K562 (cell line): ENCODE results near the gene FOXO3. TPM values are rescaled to one million over a fixed set of nuclear protein-coding genes. Genes with fewer than 3 reads are reported as not detected.

Experiments used
- ARHGAP35 ChIP-seq: fragments of 450-650 bp; IDR thresholded peaks from 2 replicates; pipeline ENCODE4 v1.6.1; 2018; ENCODE audit not compliant: partially characterized antibody
- ASH1L ChIP-seq: fragments of 450-650 bp; IDR thresholded peaks from 2 replicates; pipeline ENCODE4 v1.6.1; 2018; ENCODE audit warnings: borderline replicate concordance, mild to moderate bottlenecking, low read depth; ENCODE audit not compliant: partially characterized antibody
- BRD4 ChIP-seq: fragments of 200-600 bp; sonication (generic); IDR thresholded peaks from 2 replicates; pipeline ENCODE4 v1.6.1; 2017; ENCODE audit warnings: inconsistent platforms
- CXXC5 ChIP-seq: fragments of 250-450 bp; sonication (Bioruptor Pico); IDR thresholded peaks from 2 replicates; pipeline ENCODE4 v1.8.0; 2022; ENCODE audit warnings: inconsistent platforms, mild to moderate bottlenecking, moderate library complexity
- E2F8 ChIP-seq: fragments of 450-650 bp; IDR thresholded peaks from 2 replicates; pipeline ENCODE4 v1.7.1; 2018; ENCODE audit warnings: mild to moderate bottlenecking, low read depth; ENCODE audit not compliant: partially characterized antibody
- FIP1L1 ChIP-seq: fragments of 200-400 bp; formaldehyde crosslinking; IDR thresholded peaks from 2 replicates; pipeline ENCODE4 v1.6.1; 2018; ENCODE audit warnings: mild to moderate bottlenecking, low read depth, low read length; ENCODE audit not compliant: poor library complexity, severe bottlenecking
- FOXJ2 ChIP-seq: fragments of 200-800 bp; sonication (Bioruptor generic); IDR thresholded peaks from 2 replicates; pipeline ENCODE4 v1.6.1; 2016; ENCODE audit warnings: missing genetic modification characterization, missing compliant biosample characterization
- GTF2A2 ChIP-seq: IDR thresholded peaks from 2 replicates; pipeline ENCODE4 v1.6.1; 2016; ENCODE audit warnings: mild to moderate bottlenecking, missing genetic modification characterization, missing compliant biosample characterization
- HDAC1 ChIP-seq, 2 experiments: fragments of 450-650 bp; IDR thresholded peaks; 2 replicates each; pipeline ENCODE4 v1.6.1; 2016 to 2017; ENCODE audit warnings: inconsistent platforms in 1 of 2, mild to moderate bottlenecking in 1 of 2, moderate library complexity in 1 of 2
- MTA1 ChIP-seq: fragments of 450-650 bp; IDR thresholded peaks from 2 replicates; pipeline ENCODE4 v1.6.1; 2017; ENCODE audit warnings: borderline replicate concordance
- NFATC3 ChIP-seq: fragments of 450-650 bp; IDR thresholded peaks from 2 replicates; pipeline ENCODE4 v1.6.1; 2017; ENCODE audit warnings: mild to moderate bottlenecking
- SMARCB1 ChIP-seq: IDR thresholded peaks from 2 replicates; pipeline ENCODE4 v1.6.1; 2011; ENCODE audit warnings: improper control_type of control experiment, low read depth; ENCODE audit not compliant: insufficient read length
- SREBF2 ChIP-seq: sonication (generic); formaldehyde crosslinking; IDR thresholded peaks from 2 replicates; pipeline ENCODE4 v1.4.0; 2020; ENCODE audit warnings: mild to moderate bottlenecking, missing genetic modification reagents
- TARDBP ChIP-seq: fragments of 450-650 bp; IDR thresholded peaks from 2 replicates; pipeline ENCODE4 v1.6.1; 2016
- USF2 ChIP-seq: sonication (generic); formaldehyde crosslinking; IDR thresholded peaks from 2 replicates; pipeline ENCODE4 v1.5.0; 2020; ENCODE audit warnings: missing genetic modification reagents
- ZBTB43 ChIP-seq: sonication (generic); formaldehyde crosslinking; IDR thresholded peaks from 2 replicates; pipeline ENCODE4 v1.8.0; 2023; ENCODE audit warnings: mild to moderate bottlenecking, missing genetic modification reagents
- ZKSCAN8 ChIP-seq: fragments of 200-800 bp; sonication (Bioruptor generic); IDR thresholded peaks from 2 replicates; pipeline ENCODE4 v1.6.1; 2016; ENCODE audit warnings: missing genetic modification characterization, missing compliant biosample characterization
- ZNF316 ChIP-seq: fragments of 450-650 bp; IDR thresholded peaks from 2 replicates; pipeline ENCODE4 v1.6.1; 2016
- ZNF436 ChIP-seq: fragments of 250-450, 450-650 bp; sonication (Bioruptor Pico); formaldehyde crosslinking; IDR thresholded peaks from 2 replicates; pipeline ENCODE4 v1.7.0; 2020; ENCODE audit warnings: mild to moderate bottlenecking
- ZNF609 ChIP-seq: sonication (generic); formaldehyde crosslinking; IDR thresholded peaks from 2 replicates; pipeline ENCODE4 v1.8.1; 2023; ENCODE audit warnings: missing genetic modification reagents, mild to moderate bottlenecking, borderline replicate concordance
- polyA plus RNA-seq, 8 experiments: library from polyadenylated mRNA; depleted of rRNA in 4 of 8; stranded (reverse) in 5 of 8; unstranded in 3 of 8; fragments of >200 nt; fragmentation: Nextera tagmentation in 2 of 8; fragmentation: Illumina TruSeq in 1 of 8; extraction: Ambion mirVana in 2 of 8; extraction: Trizol in 1 of 8; gene quantifications; 2 replicates each; pipeline versions ENCODE4 v1.2.1 to v1.2.3, GENCODE V29; 2011 to 2014; ENCODE audit warnings: inconsistent platforms in 1 of 8, missing spikeins in 1 of 8
- total RNA-seq, 7 experiments: library from RNA; depleted of rRNA in 6 of 7; stranded (reverse); fragments of >200 nt in 6 of 7; fragmentation: Illumina TruSeq in 2 of 7; extraction: Trizol in 2 of 7; gene quantifications; 2 replicates each; pipeline versions ENCODE4 v1.2.1 to v1.2.3, GENCODE V29; 2011 to 2021; ENCODE audit warnings: low replicate concordance in 1 of 7

FOXO3 gene
- total and polyA plus RNA-seq, 9 of the 15 experiments (the other 6 are each of a cell fraction or from before 2014, with no cell fraction given), result 3.0 to 14.6 (median 6.0) TPM

GRCh38 chr6:108578595-108579327 is 18.0 kb downstream of the FOXO3 start (continued):
- TF ChIP-seq E2F8 (no peak), ARHGAP35 (no peak), SREBF2 (no peak), CXXC5 (CRISPR knock-in tag) (peak; percentile 60; the same call in 1 of the 2 replicates), ZKSCAN8 (CRISPR knock-in tag) (no peak), ZNF436 (no peak), GTF2A2 (tag) (no peak), FIP1L1 (no peak), TARDBP (no peak), ZBTB43 (CRISPR knock-in tag) (no peak), BRD4 (no peak), USF2 (CRISPR knock-in tag) (no peak), HDAC1 (IDR thresholded peaks at IDR 0.05) (peak; percentile 60 to 96; a peak in 3 of 4 replicates), ASH1L (no peak), NFATC3 (peak; percentile 85), FOXJ2 (tag) (0 out of 2 replicates have a peak, but pooled peaks have one; percentile 45), MTA1 (peak; percentile 72; the same call in 1 of the 2 replicates), ZNF609 (CRISPR knock-in tag) (no peak), SMARCB1 (no peak), ZNF316 (peak; percentile 82)
